ENCODE measurements around the gene NAA10. TPM values are rescaled to one million over a fixed set of nuclear protein-coding genes. Genes with fewer than 3 reads are reported as not detected.

Gene NAA10
- total RNA-seq, 1 experiment from 2014 or later = 216 TPM

GRCh38 chrX:153966841-153967535, 32.2 kb upstream of the NAA10 start:
- DNase-seq (ENCODE audit: low spot score) = no peak

GRCh38 chrX:153966283-153966688, 31.4 kb upstream of the NAA10 start:
- no peak for DNase-seq (ENCODE audit: low spot score)

GRCh38 chrX:153965406-153965805, 30.6 kb upstream of the NAA10 start:
- no peak for DNase-seq (ENCODE audit: low spot score)

- DNase-seq (ENCODE audit: low spot score) = no peak
Measured at GRCh38 chrX:153964105-153964504, 29.3 kb upstream of the NAA10 start.

- DNase-seq (ENCODE audit: low spot score) = no peak
Measured at GRCh38 chrX:153963546-153963945, 28.7 kb upstream of the NAA10 start.

GRCh38 chrX:153961292-153961691, 26.5 kb upstream of the NAA10 start:
- DNase-seq (ENCODE audit: low spot score) = no peak

- no peak for DNase-seq (ENCODE audit: low spot score)
Measured at GRCh38 chrX:153960786-153961185, 25.9 kb upstream of the NAA10 start.

GRCh38 chrX:153960077-153960476, 25.2 kb upstream of the NAA10 start:
- no peak for DNase-seq (ENCODE audit: low spot score)

- DNase-seq (ENCODE audit: low spot score) = no peak
Measured at GRCh38 chrX:153959649-153960048, 24.8 kb upstream of the NAA10 start.

GRCh38 chrX:153958605-153959004, 23.8 kb upstream of the NAA10 start:
- DNase-seq (ENCODE audit: low spot score) = no peak

GRCh38 chrX:153957224-153957623, 22.4 kb upstream of the NAA10 start:
- DNase-seq (ENCODE audit: low spot score) = no peak

- no peak for DNase-seq (ENCODE audit: low spot score)
Measured at GRCh38 chrX:153956044-153956907, 21.4 kb upstream of the NAA10 start.

GRCh38 chrX:153955228-153955732, 20.4 kb upstream of the NAA10 start:
- no peak for DNase-seq (ENCODE audit: low spot score)

- no peak for DNase-seq (ENCODE audit: low spot score)
Measured at GRCh38 chrX:153954558-153955227, 19.9 kb upstream of the NAA10 start.

GRCh38 chrX:153953892-153954557, 19.2 kb upstream of the NAA10 start:
- no peak for DNase-seq (ENCODE audit: low spot score)

- DNase-seq (ENCODE audit: low spot score) = peak; percentile 61
Measured at GRCh38 chrX:153953342-153953830, 18.5 kb upstream of the NAA10 start.

- no peak for DNase-seq (ENCODE audit: low spot score)
Measured at GRCh38 chrX:153952373-153953026, 17.7 kb upstream of the NAA10 start.

GRCh38 chrX:153951683-153952372, 17.0 kb upstream of the NAA10 start:
- no peak for DNase-seq (ENCODE audit: low spot score)

GRCh38 chrX:153950127-153950526, 15.3 kb upstream of the NAA10 start:
- DNase-seq (ENCODE audit: low spot score) = no peak
